CD4-positive, alpha-beta T cell treated with Interferon gamma for 1 hour (primary cell): ENCODE data around the gene XCR1.
A peak's percentile ranks its signal among the peaks of the same experiment; 100 is the strongest.

Source experiments
- DNase-seq: peaks from one replicate; pipeline ENCODE4 v3.0.0-alpha.2; 2020

Gene XCR1

GRCh38 chr3:45980819-45981218 lies 46.5 kb downstream of the XCR1 start:
- DNase-seq = no peak

GRCh38 chr3:45980229-45980813 lies 47.0 kb downstream of the XCR1 start:
- no peak for DNase-seq

- no peak for DNase-seq
These were observed 47.9 kb downstream of the XCR1 start for GRCh38 chr3:45979378-45979777.

GRCh38 chr3:45978006-45978761 lies 49.1 kb downstream of the XCR1 start:
- DNase-seq = no peak

- DNase-seq = no peak
These were observed 50.8 kb downstream of the XCR1 start for GRCh38 chr3:45976191-45977091.

GRCh38 chr3:45975686-45976085 lies 51.6 kb downstream of the XCR1 start:
- no peak for DNase-seq

- no peak for DNase-seq
These were observed 52.6 kb downstream of the XCR1 start for GRCh38 chr3:45974686-45975085.

GRCh38 chr3:45972534-45973402 lies 54.5 kb downstream of the XCR1 start:
- DNase-seq = peak; percentile 49

GRCh38 chr3:45969953-45970352 lies 57.3 kb downstream of the XCR1 start:
- DNase-seq = no peak

- no peak for DNase-seq
These were observed 58.2 kb downstream of the XCR1 start for GRCh38 chr3:45969116-45969515.

GRCh38 chr3:45968706-45969105 lies 58.6 kb downstream of the XCR1 start:
- no peak for DNase-seq

GRCh38 chr3:45968149-45968548 lies 59.1 kb downstream of the XCR1 start:
- DNase-seq = no peak

GRCh38 chr3:45967724-45968123 lies 59.6 kb downstream of the XCR1 start:
- DNase-seq = no peak
